ENCODE data around the gene CLEC19A. TPM values are rescaled to one million over a fixed set of nuclear protein-coding genes. Genes with fewer than 3 reads are reported as not detected.

CLEC19A gene
- total RNA-seq, 1 experiment from 2014 or later: 0.09 TPM

DNA sequence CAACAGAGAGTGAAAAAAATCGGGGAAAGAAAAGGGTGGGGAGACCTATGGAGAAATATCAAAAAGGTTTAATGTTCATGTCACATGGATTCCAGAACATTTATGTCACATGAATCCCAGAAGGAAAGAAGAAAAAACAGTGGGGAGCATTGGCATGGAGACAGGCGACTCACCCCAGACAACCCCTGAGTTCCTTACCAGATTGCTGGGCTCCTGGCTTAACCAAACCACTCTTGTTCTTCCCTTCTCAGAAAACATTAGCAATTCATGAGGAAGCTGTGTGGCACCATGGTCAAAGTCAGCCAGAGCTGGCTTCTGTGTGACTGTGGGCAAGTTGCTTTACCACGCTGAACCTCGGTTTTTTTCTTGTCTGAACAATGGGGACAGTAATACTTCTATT, 49.6 kb upstream of the CLEC19A start:
- ChIA-PET POLR2A (no interaction called here), CTCF (no interaction called here)
- Mint-ChIP-seq H3K9me3 (peaks cover 37% of the 10 kb centered on the region), H3K4me1 (peaks cover 5% of the 10 kb centered on the region; the same call in 1 of the 2 replicates), H3K4me3 (no peak overlapping the region), H3K27me3 (ENCODE audit: low read depth) (peaks cover 2% of the 10 kb centered on the region; the same call in 1 of the 2 replicates), H3K36me3 (peaks cover 21% of the 10 kb centered on the region), H3K27ac (no peak overlapping the region)
- ATAC-seq (no peak), DNase-seq (ENCODE audit: low spot score) (no peak)
- TF ChIP-seq TEAD4 (CRISPR knock-in tag; IDR thresholded peaks at IDR 0.05) (no peak), ZNF121 (CRISPR knock-in tag; IDR thresholded peaks at IDR 0.05) (no peak), ZNF416 (CRISPR knock-in tag; IDR thresholded peaks at IDR 0.05) (no peak), USF1 (CRISPR knock-in tag; IDR thresholded peaks at IDR 0.05) (no peak), NR2C2 (CRISPR knock-in tag; IDR thresholded peaks at IDR 0.05) (no peak), JAZF1 (CRISPR knock-in tag; IDR thresholded peaks at IDR 0.05) (no peak), CDX4 (CRISPR knock-in tag; IDR thresholded peaks at IDR 0.05; ENCODE audit: borderline replicate concordance) (no peak), OVOL2 (CRISPR knock-in tag; IDR thresholded peaks at IDR 0.05; ENCODE audit: borderline replicate concordance) (no peak), ESRRA (CRISPR knock-in tag; IDR thresholded peaks at IDR 0.05; ENCODE audit: borderline replicate concordance) (no peak), MAX (CRISPR knock-in tag; IDR thresholded peaks at IDR 0.05) (no peak), JUN (CRISPR knock-in tag; IDR thresholded peaks at IDR 0.05) (no peak), NFATC4 (CRISPR knock-in tag; IDR thresholded peaks at IDR 0.05) (no peak), FOXP1 (CRISPR knock-in tag; IDR thresholded peaks at IDR 0.05; ENCODE audit: borderline replicate concordance) (no peak), SOX15 (CRISPR knock-in tag; IDR thresholded peaks at IDR 0.05) (no peak), E2F1 (CRISPR knock-in tag; IDR thresholded peaks at IDR 0.05) (no peak)
- TF ChIP-seq, protein P1, sequence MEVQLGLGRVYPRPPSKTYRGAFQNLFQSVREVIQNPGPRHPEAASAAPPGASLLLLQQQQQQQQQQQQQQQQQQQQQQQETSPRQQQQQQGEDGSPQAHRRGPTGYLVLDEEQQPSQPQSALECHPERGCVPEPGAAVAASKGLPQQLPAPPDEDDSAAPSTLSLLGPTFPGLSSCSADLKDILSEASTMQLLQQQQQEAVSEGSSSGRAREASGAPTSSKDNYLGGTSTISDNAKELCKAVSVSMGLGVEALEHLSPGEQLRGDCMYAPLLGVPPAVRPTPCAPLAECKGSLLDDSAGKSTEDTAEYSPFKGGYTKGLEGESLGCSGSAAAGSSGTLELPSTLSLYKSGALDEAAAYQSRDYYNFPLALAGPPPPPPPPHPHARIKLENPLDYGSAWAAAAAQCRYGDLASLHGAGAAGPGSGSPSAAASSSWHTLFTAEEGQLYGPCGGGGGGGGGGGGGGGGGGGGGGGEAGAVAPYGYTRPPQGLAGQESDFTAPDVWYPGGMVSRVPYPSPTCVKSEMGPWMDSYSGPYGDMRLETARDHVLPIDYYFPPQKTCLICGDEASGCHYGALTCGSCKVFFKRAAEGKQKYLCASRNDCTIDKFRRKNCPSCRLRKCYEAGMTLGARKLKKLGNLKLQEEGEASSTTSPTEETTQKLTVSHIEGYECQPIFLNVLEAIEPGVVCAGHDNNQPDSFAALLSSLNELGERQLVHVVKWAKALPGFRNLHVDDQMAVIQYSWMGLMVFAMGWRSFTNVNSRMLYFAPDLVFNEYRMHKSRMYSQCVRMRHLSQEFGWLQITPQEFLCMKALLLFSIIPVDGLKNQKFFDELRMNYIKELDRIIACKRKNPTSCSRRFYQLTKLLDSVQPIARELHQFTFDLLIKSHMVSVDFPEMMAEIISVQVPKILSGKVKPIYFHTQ (CRISPR knock-in tag; IDR thresholded peaks at IDR 0.05): no peak
- TF ChIP-seq, protein P2, sequence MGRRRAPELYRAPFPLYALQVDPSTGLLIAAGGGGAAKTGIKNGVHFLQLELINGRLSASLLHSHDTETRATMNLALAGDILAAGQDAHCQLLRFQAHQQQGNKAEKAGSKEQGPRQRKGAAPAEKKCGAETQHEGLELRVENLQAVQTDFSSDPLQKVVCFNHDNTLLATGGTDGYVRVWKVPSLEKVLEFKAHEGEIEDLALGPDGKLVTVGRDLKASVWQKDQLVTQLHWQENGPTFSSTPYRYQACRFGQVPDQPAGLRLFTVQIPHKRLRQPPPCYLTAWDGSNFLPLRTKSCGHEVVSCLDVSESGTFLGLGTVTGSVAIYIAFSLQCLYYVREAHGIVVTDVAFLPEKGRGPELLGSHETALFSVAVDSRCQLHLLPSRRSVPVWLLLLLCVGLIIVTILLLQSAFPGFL (CRISPR knock-in tag; IDR thresholded peaks at IDR 0.05; ENCODE audit: borderline replicate concordance): no peak

DNA sequence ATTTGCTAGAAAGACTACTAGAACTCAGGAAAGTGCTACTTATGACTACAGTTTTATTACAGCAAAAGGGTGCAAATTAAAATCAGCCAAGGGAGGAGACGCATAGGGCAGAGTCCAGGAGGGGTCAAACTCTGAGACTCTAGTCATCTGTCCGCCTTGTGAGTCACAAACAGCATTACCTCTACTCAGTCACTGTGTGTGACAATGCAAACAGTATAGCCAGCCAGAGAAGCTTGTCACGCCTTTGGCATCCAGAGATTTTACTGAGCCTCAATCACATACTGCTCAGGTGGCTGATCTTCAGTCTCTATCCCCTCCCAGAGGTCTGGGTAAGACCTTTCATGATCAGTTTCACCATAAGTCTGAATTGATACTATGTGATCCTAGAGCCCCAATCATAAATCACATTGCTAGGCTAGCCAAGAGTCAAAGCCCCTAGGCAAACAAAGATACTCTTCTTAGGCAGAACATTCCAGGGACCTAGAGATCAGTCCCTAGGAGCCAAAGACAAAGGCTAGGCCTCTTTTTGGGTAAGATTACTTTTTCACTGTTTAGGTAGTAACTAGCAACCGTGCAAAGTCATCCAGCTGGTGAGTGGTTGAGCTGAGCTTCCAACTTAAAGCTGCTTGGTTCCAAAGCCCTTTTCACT, 48.8 kb upstream of the CLEC19A start:
- H3K4me3 Mint-ChIP-seq: no peak overlapping the region
- peaks cover 2% of the 10 kb centered on the region; the same call in 1 of the 2 replicates for H3K27me3 Mint-ChIP-seq (ENCODE audit: low read depth)
- H3K27ac Mint-ChIP-seq: no peak overlapping the region
- ATAC-seq (no peak), DNase-seq (ENCODE audit: low spot score) (no peak)
- H3K9me3 Mint-ChIP-seq: peaks cover 37% of the 10 kb centered on the region
- CTCF ChIA-PET: no interaction called here
- H3K36me3 Mint-ChIP-seq: peaks cover 21% of the 10 kb centered on the region
- POLR2A ChIA-PET: no interaction called here
- peaks cover 3% of the 10 kb centered on the region; the same call in 1 of the 2 replicates for H3K4me1 Mint-ChIP-seq
- TF ChIP-seq, protein P3, sequence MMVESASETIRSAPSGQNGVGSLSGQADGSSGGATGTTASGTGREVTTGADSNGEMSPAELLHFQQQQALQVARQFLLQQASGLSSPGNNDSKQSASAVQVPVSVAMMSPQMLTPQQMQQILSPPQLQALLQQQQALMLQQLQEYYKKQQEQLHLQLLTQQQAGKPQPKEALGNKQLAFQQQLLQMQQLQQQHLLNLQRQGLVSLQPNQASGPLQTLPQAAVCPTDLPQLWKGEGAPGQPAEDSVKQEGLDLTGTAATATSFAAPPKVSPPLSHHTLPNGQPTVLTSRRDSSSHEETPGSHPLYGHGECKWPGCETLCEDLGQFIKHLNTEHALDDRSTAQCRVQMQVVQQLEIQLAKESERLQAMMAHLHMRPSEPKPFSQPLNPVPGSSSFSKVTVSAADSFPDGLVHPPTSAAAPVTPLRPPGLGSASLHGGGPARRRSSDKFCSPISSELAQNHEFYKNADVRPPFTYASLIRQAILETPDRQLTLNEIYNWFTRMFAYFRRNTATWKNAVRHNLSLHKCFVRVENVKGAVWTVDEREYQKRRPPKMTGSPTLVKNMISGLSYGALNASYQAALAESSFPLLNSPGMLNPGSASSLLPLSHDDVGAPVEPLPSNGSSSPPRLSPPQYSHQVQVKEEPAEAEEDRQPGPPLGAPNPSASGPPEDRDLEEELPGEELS (CRISPR knock-in tag; IDR thresholded peaks at IDR 0.05): no peak
- no peak for TF ChIP-seq TP53 (CRISPR knock-in tag; IDR thresholded peaks at IDR 0.05)
- no peak for TF ChIP-seq ZMAT4 (CRISPR knock-in tag; IDR thresholded peaks at IDR 0.05)
- no peak for TF ChIP-seq ZSCAN18 (CRISPR knock-in tag; IDR thresholded peaks at IDR 0.05)
- no peak for TF ChIP-seq ZBTB43 (CRISPR knock-in tag; IDR thresholded peaks at IDR 0.05)
- TF ChIP-seq EMX1 (CRISPR knock-in tag; IDR thresholded peaks at IDR 0.05): no peak
- no peak for TF ChIP-seq IRF2 (CRISPR knock-in tag; IDR thresholded peaks at IDR 0.05; ENCODE audit: borderline replicate concordance, low read depth)
